IPS-NIHi11 (cell line): Measurements from ENCODE around the gene TBC1D1.

Experiments used
- DNase-seq: peaks from one replicate; pipeline ENCODE4 v3.0.0; 2012; ENCODE audit warnings: mixed read lengths, low spot score

Gene TBC1D1

GRCh38 chr4:38056011-38056685, 165.3 kb downstream of the TBC1D1 start:
- DNase-seq: no peak

DNA sequence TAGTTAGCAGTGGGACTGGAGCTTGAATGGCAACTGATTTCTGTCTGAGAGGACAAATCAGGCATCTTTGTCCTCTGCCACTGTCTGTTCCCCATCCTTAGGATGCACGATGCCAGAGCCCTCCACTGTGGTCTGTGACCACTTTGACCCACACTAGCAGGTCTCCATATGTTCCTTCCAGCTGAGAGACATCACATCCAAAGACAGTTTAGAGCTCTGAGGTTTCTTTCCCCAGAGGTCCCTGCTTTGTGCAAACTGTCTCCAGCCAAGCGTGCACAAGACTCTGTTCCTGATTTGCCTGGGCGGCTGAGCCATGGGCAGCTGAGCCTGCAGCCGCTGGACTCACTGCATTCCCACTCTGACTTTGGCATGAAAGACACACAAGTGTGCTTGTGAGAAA, 167.3 kb downstream of the TBC1D1 start:
- DNase-seq: no peak

GRCh38 chr4:38060829-38061431, 170.0 kb downstream of the TBC1D1 start:
- DNase-seq: no peak

- peak; percentile 77 for DNase-seq
These were observed 171.3 kb downstream of the TBC1D1 start for GRCh38 chr4:38062088-38062775.

DNA sequence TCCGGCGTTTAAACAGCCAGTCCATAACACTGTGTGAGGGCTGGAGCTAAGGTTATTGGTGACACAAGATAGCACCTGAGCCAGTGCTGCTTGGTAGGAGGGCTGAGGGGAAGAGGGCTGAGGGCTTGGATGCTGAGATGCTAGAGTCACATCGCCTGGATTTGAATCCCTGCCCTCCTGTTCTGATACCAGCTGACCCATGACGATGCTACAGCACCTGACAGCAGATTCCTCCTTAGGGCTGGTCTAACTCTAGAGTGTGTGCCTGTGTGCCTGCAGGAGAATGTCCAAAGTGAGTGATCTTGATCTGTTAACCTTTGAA, 171.9 kb downstream of the TBC1D1 start:
- DNase-seq: no peak

- DNase-seq: no peak
These were observed 174.3 kb downstream of the TBC1D1 start for GRCh38 chr4:38065176-38065575.

DNA sequence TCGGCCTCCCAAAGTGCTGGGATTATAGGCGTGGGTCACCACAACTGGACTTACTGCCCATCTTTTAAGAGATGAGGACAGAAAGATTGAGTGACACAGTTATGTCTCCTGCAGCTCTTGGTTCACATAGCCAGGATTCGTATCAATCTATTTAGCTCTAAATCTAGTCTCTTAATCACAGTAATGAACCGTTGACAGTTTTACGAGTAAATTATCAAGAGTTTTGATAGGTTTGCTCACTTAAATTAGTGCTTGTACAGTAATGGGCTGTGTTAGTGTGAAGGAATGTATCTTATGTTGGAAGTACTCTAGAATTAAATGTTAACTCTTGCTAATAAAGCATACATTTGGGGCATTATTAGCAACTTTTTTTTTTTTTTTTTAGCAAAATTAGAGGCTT, 175.0 kb downstream of the TBC1D1 start:
- no peak for DNase-seq

DNA sequence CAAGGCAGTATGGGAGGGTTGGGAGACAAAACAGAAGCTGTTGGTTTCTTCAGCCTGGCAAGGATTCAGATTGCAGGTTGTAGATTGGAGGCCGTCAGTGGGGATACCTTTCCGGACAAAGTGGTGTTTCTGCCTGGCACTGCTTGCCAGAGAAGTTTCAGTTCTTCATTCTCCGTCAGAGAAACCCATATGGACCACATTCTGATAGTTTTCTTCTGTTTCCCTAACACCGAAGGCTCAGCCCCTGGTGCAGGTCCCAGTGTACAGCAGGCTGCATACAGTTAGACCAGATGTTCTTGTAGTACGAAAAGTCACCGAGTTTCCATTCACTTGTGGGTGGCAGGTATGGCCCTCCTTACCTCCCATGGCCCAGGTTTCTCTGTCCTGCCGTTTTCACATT, 176.6 kb downstream of the TBC1D1 start:
- no peak for DNase-seq

DNA sequence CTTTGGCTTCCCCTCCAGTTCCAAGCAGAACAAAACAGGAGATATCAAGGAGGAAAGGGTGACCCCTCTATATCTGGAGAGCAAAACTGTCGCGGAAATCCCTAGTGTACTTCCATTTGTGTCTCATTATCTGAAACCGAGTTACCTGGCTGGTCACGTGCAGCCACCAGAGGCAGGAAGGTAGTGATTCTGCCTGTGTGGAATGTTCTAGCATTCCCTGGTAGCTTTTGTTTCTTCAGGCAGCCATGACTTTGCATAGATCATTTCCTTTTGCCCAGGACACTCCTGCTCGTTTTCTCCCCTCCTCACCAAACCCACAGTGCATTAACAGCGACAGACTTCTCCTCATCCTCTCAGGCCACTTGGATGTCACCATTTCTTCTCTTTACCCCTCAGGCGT, 177.2 kb downstream of the TBC1D1 start:
- no peak for DNase-seq

DNA sequence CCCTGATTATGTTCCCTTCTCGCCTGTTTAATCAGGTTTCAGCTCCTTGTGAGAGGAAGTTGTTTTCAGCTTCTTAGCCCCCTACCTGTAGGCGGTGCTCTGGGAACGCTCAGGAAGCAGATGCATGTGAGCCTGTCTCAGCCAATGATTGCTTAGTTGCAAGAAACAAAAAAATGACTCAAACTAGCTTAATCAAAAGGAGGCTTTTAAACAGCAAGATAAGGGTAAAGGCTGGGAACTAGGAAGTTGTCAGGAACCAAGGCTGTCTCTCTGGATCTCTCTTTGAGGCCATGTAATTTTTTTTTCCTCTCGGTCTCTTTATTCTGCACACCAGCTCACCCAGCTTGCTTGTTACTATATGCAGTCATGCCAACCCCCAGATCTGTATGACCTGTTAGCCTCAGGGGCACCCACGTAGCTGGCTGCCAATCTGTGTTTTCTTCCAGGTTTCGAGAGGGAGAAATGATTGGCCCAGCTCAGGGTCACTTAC, 178.4 kb downstream of the TBC1D1 start:
- peak; percentile 65 for DNase-seq

GRCh38 chr4:38071801-38072431, 181.0 kb downstream of the TBC1D1 start:
- no peak for DNase-seq

GRCh38 chr4:38072578-38072977, 181.7 kb downstream of the TBC1D1 start:
- DNase-seq: no peak

- DNase-seq: no peak
These were observed 182.8 kb downstream of the TBC1D1 start for GRCh38 chr4:38073596-38074234.

DNA sequence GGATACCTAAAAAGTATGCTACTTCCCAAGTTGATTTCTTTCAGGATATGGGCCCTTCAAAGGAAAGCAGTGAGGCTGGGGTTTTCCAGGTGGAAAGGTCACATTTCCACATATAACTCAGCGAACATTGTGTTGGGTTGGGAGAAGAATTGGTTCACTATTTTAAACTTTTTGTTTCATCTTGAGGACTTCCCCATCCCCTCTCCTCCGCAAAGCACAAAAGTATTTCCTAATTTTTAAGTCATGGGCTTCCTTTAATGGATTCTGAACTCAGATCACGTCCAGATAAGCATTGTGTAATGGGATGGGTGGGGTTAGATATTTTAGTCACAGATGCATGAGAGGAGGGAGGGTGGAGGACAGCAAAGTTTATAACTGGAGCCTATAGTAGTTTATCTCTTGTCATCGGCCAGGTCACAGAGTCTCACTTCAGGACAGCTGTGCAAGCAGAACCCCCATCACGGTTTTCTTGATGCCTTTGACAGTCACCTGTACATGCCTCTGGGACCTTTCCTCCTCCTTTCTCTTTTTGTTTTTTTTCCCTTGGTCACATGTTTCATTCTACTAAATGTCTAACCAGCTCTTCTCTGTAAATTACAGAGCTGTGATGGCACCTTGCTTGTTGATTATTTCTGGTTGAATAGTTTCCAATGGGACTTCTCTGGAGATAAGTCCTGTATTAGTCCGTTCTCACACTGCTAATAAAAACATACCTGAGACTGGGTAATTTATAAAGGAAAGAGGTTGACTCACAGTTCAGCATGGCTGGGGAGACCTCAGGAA, 184.7 kb downstream of the TBC1D1 start:
- DNase-seq: no peak

DNA sequence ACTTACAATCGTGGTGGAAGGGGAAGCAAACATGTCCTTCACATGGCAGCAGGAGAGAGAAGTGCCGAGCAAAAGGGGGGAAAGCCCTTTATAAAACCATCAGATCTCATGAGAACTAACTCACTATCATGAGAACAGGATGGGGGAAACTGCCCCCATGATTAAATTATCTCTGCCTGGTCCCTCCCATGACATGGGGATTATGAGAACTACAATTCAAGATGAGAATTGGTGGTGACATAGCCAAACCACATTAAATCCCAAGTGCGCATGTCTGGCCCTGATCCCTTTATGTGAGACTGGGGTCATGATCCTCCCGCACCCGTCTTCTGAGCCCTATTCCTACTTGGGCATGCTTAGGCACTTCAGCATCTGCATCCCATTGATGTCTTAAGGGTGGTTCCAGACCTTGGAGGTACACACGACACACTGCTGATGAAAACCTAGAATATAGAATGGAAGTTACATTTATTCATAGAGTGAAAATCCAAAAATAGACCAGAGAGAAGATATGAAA, 185.3 kb downstream of the TBC1D1 start:
- no peak for DNase-seq

DNA sequence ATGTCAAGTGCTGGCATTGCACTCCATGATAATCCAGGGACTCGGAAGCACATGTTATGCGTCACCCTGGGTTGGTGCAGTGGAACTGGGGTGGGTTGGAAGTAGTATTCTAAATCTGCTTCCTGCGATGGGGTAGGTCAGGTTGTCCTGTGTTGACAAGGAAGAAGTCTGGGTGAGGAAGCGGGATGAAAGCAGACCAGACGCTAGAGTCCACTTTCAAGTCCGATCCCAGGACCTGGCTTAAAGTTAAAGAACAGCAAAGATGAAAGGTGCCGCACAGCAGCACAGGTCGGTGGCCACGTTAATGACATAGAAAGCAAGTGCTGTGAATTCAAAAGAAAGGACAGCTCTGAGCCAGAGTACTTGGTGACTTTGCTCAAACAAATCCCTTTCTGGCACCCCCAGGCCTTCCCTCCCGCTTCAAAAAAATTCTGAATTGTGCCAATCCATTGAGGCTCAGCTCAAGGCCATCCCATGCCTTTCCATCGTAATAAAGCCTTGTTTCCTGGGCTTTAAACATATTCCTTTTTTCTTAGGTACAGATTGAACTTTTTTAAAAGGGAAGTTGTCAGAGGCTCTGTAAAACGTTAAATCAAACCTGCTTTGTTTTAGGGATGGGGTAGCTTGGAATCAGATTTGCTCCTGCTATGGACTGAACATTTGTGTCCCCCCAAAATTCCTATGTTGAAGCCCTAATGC, 187.1 kb downstream of the TBC1D1 start:
- no peak for DNase-seq

GRCh38 chr4:38078590-38079421, 187.9 kb downstream of the TBC1D1 start:
- DNase-seq: no peak

- no peak for DNase-seq
These were observed 189.4 kb downstream of the TBC1D1 start for GRCh38 chr4:38080061-38080974.

- no peak for DNase-seq
These were observed 191.1 kb downstream of the TBC1D1 start for GRCh38 chr4:38082021-38082420.
